Testis (tissue), 2 donors: ENCODE results near the gene MRPL44.

ENCODE experiments used
- CTCF ChIP-seq, 3 experiments: fragments of 450-650 bp in 2 of 3; fragments of 200-600 bp in 1 of 3; sonication (generic) in 1 of 3; IDR thresholded peaks; one replicate each; pipeline ENCODE4 v1.5.1; 2016 to 2019; ENCODE audit warnings: antibody characterized with exemption in 3 of 3, mild to moderate bottlenecking in 2 of 3, moderate library complexity in 1 of 3
- POLR2A ChIP-seq: fragments of 450-650 bp; IDR thresholded peaks from one replicate; pipeline ENCODE4 v1.6.1; 2017; ENCODE audit warnings: antibody characterized with exemption, mild to moderate bottlenecking, moderate library complexity

- TF ChIP-seq CTCF (IDR thresholded peaks at IDR 0.05): no peak
- TF ChIP-seq POLR2A: no peak
Measured at GRCh38 chr2:224008702-224009261, 51.5 kb downstream of the MRPL44 start.
